ENCODE results near the gene METTL13. TPM values are rescaled to one million over a fixed set of nuclear protein-coding genes. Genes with fewer than 3 reads are reported as not detected.
A peak's percentile ranks its signal among the peaks of the same experiment; 100 is the strongest.

Gene METTL13, protein sequence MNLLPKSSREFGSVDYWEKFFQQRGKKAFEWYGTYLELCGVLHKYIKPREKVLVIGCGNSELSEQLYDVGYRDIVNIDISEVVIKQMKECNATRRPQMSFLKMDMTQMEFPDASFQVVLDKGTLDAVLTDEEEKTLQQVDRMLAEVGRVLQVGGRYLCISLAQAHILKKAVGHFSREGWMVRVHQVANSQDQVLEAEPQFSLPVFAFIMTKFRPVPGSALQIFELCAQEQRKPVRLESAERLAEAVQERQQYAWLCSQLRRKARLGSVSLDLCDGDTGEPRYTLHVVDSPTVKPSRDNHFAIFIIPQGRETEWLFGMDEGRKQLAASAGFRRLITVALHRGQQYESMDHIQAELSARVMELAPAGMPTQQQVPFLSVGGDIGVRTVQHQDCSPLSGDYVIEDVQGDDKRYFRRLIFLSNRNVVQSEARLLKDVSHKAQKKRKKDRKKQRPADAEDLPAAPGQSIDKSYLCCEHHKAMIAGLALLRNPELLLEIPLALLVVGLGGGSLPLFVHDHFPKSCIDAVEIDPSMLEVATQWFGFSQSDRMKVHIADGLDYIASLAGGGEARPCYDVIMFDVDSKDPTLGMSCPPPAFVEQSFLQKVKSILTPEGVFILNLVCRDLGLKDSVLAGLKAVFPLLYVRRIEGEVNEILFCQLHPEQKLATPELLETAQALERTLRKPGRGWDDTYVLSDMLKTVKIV
- total RNA-seq = 55.6 and 56.5 TPM in 2 replicates

DNA sequence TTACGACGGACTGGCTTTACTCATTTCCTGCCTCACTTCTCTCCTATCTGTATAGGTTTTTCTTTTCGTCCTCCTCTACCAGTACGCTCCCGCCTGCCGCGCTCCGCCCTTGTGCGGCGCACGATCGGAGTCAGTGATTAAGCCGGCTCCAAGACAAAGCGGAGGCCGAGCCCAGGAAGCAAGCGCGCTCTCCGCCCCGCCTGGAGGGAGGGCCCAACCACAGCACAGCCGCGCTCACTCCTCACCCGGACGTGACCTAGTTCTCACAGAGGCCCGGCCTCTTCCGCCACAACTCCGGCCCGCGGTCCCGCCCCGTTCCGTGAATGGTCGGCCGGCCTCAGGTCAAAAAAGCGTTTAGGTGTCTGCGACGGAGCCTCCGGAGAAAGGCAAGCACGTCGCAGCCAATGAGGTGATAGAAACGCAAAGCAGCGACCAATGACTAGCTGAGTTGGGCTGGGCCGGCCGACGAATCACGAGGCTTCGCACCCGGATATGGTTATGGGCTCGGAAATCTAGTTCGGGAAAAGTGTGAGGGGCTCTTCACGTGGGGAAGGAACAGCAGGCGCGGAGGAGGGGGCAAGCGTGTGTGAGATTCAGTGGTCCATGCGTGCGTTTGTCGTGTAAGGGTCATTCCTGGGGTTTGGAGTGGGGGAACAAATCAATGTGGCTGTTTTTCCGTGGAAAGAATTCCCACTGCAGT is at the start of gene METTL13:
METTL13 (plus strand) TSS at position 485 of the 700 bp plus-strand sequence. CDS start 308 bp downstream, outside the sequence.
- Mint-ChIP-seq H3K27ac (peak within 1 kb of the TSS; percentile 88), H3K4me1 (ENCODE audit: low read depth) (peaks cover 57% of the 10 kb centered on the region), H3K4me3 (peak within 1 kb of the TSS; percentile 93), H3K9me3 (no peaks in the 10 kb centered on the region), H3K36me3 (ENCODE audit: low read depth) (peaks cover 23% of the 10 kb centered on the region), H3K27me3 (ENCODE audit: insufficient read depth) (no peaks in the 10 kb centered on the region)
- intact Hi-C loops (cut with micrococcal nuclease) = loop anchor here (1.0 to 10.0 kb wide), 10 partner anchors 13 to 1709 kb away; partner anchors contain the start of genes DNM3, KIFAP3, PRDX6 and PRRC2C
- peak; percentile 99 for DNase-seq (ENCODE audit: low spot score)

DNA sequence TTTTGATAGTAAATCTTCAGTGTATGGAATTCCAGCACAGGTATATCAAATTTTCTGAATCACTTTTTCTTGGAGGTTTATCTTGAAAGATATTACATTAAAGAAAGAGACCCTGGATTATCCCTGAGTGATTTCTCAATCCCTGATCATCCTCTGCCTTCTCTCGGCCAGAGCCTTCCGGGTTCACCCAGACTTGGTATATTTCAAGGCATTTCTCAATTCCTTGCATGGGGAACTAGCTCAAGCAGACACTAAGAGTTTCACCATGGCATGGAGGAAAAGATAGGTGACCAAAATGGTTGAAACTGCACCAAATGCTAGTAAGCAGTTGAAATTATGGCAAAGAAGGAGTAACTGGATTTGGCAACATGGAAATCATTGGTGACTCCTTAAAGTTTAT is 45.3 kb upstream of the METTL13 start:
- H3K9me3 Mint-ChIP-seq = no peaks in the 10 kb centered on the region
- DNase-seq (ENCODE audit: low spot score) = no peak
- H3K4me1 Mint-ChIP-seq (ENCODE audit: low read depth) = peaks cover 43% of the 10 kb centered on the region
- no peaks in the 10 kb centered on the region for H3K27me3 Mint-ChIP-seq (ENCODE audit: insufficient read depth)
- H3K36me3 Mint-ChIP-seq (ENCODE audit: low read depth) = peaks cover 28% of the 10 kb centered on the region
- no peak overlapping the region for H3K27ac Mint-ChIP-seq
- intact Hi-C loops (cut with micrococcal nuclease) = no loop called here
- no peak overlapping the region for H3K4me3 Mint-ChIP-seq

- no peak for DNase-seq (ENCODE audit: low spot score)
- H3K27me3 Mint-ChIP-seq (ENCODE audit: insufficient read depth) = no peaks in the 10 kb centered on the region
- peaks cover 61% of the 10 kb centered on the region for H3K4me1 Mint-ChIP-seq (ENCODE audit: low read depth)
- intact Hi-C loops (cut with micrococcal nuclease) = no loop called here
- peak overlapping the region; percentile 100 for H3K27ac Mint-ChIP-seq
- peaks cover 25% of the 10 kb centered on the region for H3K36me3 Mint-ChIP-seq (ENCODE audit: low read depth)
- no peaks in the 10 kb centered on the region for H3K9me3 Mint-ChIP-seq
- H3K4me3 Mint-ChIP-seq = peak overlapping the region; percentile 99
Measured at GRCh38 chr1:171738911-171739310, 42.5 kb upstream of the METTL13 start.

DNA sequence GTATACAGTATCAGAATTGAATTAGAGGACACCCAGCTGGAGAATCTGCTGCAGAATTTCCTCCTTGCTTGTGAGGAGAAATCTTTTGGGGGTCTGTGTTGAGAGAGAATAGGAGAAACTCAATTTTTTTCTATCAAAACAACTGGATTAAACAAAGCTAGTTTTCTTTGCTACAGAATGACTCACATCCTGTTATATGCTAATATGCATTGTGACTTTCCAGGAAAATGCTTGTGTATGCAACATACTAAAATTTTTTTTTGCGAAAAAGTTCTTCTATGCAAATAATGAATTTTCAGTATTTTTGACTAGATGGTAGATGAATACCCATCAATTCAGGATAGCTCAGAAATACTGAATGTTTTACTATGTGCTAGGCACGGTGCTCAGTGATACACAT is 41.8 kb upstream of the METTL13 start:
- DNase-seq (ENCODE audit: low spot score) = no peak
- intact Hi-C loops (cut with micrococcal nuclease) = loop anchor here (5.0 kb wide), 4 partner anchors 157 to 1847 kb away; partner anchors contain the start of genes GORAB and SCYL3
- Mint-ChIP-seq H3K27me3 (ENCODE audit: insufficient read depth) (no peaks in the 10 kb centered on the region), H3K4me1 (ENCODE audit: low read depth) (peaks cover 65% of the 10 kb centered on the region), H3K9me3 (no peaks in the 10 kb centered on the region), H3K27ac (peak overlapping the region; percentile 100), H3K36me3 (ENCODE audit: low read depth) (peaks cover 25% of the 10 kb centered on the region), H3K4me3 (peak overlapping the region; percentile 99)

GRCh38 chr1:171740356-171740863 is 41.0 kb upstream of the METTL13 start:
- no peaks in the 10 kb centered on the region for H3K9me3 Mint-ChIP-seq
- H3K27me3 Mint-ChIP-seq (ENCODE audit: insufficient read depth) = no peaks in the 10 kb centered on the region
- DNase-seq (ENCODE audit: low spot score) = no peak
- H3K4me3 Mint-ChIP-seq = peak overlapping the region; percentile 99
- peaks cover 62% of the 10 kb centered on the region for H3K4me1 Mint-ChIP-seq (ENCODE audit: low read depth)
- H3K36me3 Mint-ChIP-seq (ENCODE audit: low read depth) = peaks cover 22% of the 10 kb centered on the region
- peak overlapping the region; percentile 100 for H3K27ac Mint-ChIP-seq
- intact Hi-C loops (cut with micrococcal nuclease) = loop anchor here (5.0 kb wide), 4 partner anchors 158 to 1848 kb away; partner anchors contain the start of genes GORAB and SCYL3

- Mint-ChIP-seq H3K36me3 (ENCODE audit: low read depth) (peaks cover 18% of the 10 kb centered on the region), H3K27ac (peak overlapping the region; percentile 100), H3K4me3 (peak overlapping the region; percentile 99), H3K4me1 (ENCODE audit: low read depth) (peaks cover 60% of the 10 kb centered on the region), H3K9me3 (no peaks in the 10 kb centered on the region), H3K27me3 (ENCODE audit: insufficient read depth) (no peaks in the 10 kb centered on the region)
- DNase-seq (ENCODE audit: low spot score) = peak; percentile 31
- intact Hi-C loops (cut with micrococcal nuclease) = loop anchor here (1.0 to 5.0 kb wide), 5 partner anchors 96 to 1849 kb away; partner anchors contain the start of genes GORAB and SCYL3
Measured at GRCh38 chr1:171740987-171741871, 40.2 kb upstream of the METTL13 start.

DNA sequence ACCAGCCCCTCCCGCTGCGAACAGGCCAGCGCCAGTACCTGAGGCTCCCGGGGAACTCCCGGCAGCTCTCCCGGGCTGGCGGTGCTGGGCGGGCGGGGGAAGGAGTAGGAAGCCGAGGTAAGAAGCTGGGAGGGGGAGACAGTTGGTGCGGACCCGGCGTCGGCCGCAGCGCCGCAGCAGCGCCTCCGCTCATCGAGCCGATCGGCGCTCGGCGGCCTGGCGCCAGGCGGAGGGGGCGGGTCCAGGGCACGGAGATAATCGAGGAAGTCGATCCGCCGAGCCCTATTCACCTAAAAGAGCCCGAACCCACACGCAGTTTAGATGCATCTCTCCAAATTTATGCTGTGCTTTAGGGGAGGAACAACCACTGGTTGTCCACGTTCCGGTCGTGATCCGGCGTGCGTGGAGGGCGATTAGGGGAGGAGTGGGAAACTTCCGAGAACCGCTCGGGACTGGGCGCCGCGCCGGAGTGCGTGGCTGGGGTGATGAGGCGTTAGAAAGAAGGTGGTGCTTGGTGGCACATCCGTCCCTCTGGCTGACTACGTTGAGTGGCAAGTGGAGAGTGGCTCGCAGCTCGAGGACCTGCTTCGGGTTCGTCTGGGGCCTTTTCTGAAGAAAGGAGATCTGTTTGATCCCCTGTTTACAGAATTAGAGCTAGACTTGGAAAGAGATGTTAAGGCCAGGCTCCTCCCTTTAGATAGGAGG is 39.4 kb upstream of the METTL13 start, which contains the start of gene VAMP4:
VAMP4 (minus strand) TSS at position 194 of the 705 bp plus-strand sequence. CDS start 3,651 bp downstream, outside the sequence.
- DNase-seq (ENCODE audit: low spot score) = peak; percentile 80
- Mint-ChIP-seq H3K27me3 (ENCODE audit: insufficient read depth) (no peaks in the 10 kb centered on the region), H3K4me1 (ENCODE audit: low read depth) (peaks cover 56% of the 10 kb centered on the region), H3K4me3 (peak within 1 kb of the TSS; percentile 99), H3K27ac (peak within 1 kb of the TSS; percentile 100), H3K36me3 (ENCODE audit: low read depth) (peaks cover 10% of the 10 kb centered on the region), H3K9me3 (no peaks in the 10 kb centered on the region)
- intact Hi-C loops (cut with micrococcal nuclease) = loop anchor here (1.0 to 5.0 kb wide), 11 partner anchors 39 to 1850 kb away; partner anchors contain the start of genes DNM3, GORAB, METTL13 and SCYL3

DNA sequence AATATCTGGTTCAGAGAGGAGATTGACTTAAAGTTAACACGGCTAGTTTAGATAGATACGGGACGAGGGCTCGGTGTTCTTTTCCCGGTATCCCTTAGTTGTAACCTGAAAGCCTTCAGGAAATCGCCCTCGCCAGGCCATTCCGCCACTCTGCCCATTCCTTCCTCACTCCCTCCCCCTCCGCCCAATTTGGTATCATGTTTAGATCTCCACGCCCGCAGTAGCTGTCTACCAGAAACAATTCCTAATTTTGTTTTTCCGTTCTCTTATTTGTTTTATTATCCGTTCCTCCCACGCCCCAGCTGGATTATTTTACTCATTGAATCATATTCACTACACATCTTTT is 38.9 kb upstream of the METTL13 start:
- Mint-ChIP-seq H3K27me3 (ENCODE audit: insufficient read depth) (no peaks in the 10 kb centered on the region), H3K4me3 (peak overlapping the region; percentile 99), H3K27ac (peak overlapping the region; percentile 100), H3K36me3 (ENCODE audit: low read depth) (peaks cover 8% of the 10 kb centered on the region), H3K4me1 (ENCODE audit: low read depth) (peaks cover 54% of the 10 kb centered on the region), H3K9me3 (no peaks in the 10 kb centered on the region)
- intact Hi-C loops (cut with micrococcal nuclease) = loop anchor here (1.0 to 5.0 kb wide), 10 partner anchors 39 to 1850 kb away; partner anchors contain the start of genes DNM3, GORAB, METTL13 and SCYL3
- peak; percentile 8 for DNase-seq (ENCODE audit: low spot score)

DNA sequence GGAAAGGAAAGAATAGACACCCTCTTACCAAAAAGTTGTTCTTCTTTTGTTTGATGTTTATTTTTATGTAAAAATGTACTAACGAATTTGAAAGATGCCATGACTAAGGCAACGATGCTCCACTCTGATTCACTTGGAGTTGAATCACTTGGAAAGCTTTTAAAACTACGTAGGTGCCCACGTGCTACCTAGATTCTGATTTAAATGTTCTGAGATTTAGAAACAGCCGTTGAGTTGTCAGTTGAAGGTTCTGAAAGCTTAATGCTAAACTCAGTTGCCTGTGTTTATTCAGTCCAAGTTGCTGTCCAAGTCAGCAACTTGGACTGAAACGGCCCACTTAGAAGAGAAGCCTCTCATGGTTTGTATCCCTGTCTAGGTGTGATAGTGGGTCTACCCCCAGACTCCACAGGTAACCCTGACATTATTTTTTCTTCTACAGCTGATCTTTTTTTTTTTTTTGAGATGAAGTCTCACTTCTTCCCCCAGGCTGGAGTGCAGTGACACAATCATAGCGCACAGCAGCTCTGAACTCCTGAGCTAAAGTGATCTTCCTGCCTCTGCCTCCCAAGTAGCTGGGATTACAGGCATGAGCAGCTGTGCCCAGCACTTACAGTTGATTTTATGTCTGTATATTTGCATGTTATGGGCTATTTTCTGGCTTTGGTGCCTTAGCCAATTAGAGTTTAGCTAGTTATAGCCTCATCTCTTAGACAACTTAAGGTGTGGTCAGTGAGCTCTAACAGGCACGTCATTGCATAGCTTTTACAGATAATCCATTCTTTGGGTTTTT is 38.2 kb upstream of the METTL13 start:
- H3K27ac Mint-ChIP-seq = peak overlapping the region; percentile 100
- no peak for DNase-seq (ENCODE audit: low spot score)
- no peaks in the 10 kb centered on the region for H3K27me3 Mint-ChIP-seq (ENCODE audit: insufficient read depth)
- H3K36me3 Mint-ChIP-seq (ENCODE audit: low read depth) = peaks cover 7% of the 10 kb centered on the region
- intact Hi-C loops (cut with micrococcal nuclease) = loop anchor here (2.0 to 5.0 kb wide), 5 partner anchors 74 to 1851 kb away; partner anchors contain the start of genes GORAB and SCYL3
- peaks cover 52% of the 10 kb centered on the region for H3K4me1 Mint-ChIP-seq (ENCODE audit: low read depth)
- H3K9me3 Mint-ChIP-seq = no peaks in the 10 kb centered on the region
- peak overlapping the region; percentile 99 for H3K4me3 Mint-ChIP-seq

DNA sequence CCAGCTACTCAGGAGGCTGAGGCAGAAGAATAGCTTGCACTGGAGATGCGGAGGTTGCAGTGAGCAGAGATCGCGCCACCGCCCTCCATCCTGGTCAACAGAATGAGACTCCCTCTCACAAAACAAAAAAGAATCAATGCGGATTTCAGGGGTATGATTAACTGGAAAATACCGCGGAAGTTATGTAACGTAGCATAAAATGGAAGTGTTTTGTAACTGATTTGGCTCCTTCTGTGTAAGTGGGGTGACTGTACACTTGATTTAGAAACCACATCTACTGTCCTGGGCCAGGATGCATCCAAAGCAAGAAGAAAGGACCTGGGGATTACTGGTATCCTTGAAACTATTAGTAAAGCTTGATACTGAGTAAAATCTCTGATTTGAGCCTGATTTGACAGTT is 36.5 kb upstream of the METTL13 start:
- H3K27ac Mint-ChIP-seq = no peak overlapping the region

More for the DNA sequence above, 36.5 kb upstream of the METTL13 start:
- intact Hi-C loops (cut with micrococcal nuclease) = loop anchor here (5.0 kb wide), 4 partner anchors 163 to 1853 kb away; partner anchors contain the start of genes GORAB and SCYL3
- peaks cover 34% of the 10 kb centered on the region for H3K4me1 Mint-ChIP-seq (ENCODE audit: low read depth)
- DNase-seq (ENCODE audit: low spot score) = no peak
- no peak overlapping the region for H3K4me3 Mint-ChIP-seq
- no peaks in the 10 kb centered on the region for H3K27me3 Mint-ChIP-seq (ENCODE audit: insufficient read depth)
- H3K9me3 Mint-ChIP-seq = no peaks in the 10 kb centered on the region
- peaks cover 2% of the 10 kb centered on the region for H3K36me3 Mint-ChIP-seq (ENCODE audit: low read depth)
